ENCODE data around the gene UPF1. TPM values are rescaled to one million over a fixed set of nuclear protein-coding genes. Genes with fewer than 3 reads are reported as not detected.

The UPF1 gene
- total and polyA plus RNA-seq, 2 of the 13 experiments (the other 11 are each of a cell fraction or from before 2014, with no cell fraction given), result 16.9 to 41.8 TPM

- H3K9me3 ChIP-seq (ENCODE audit: low read length), result no peaks in the 10 kb centered on the region
- in situ Hi-C loops (cut with HindIII; ENCODE audit: extremely low pct_ligation_motif_present, low pct_unique_long_range_greater_than_20kb), result loop anchor here (5.0 kb wide), 1 partner anchor 52 kb away; no protein-coding TSS in a partner anchor
- no TSS peak for BruUV-seq (replicated peaks)
- peaks cover 95% of the 10 kb centered on the region for H3K4me1 ChIP-seq (ENCODE audit: insufficient read depth, low read length)
- H4K20me1 ChIP-seq (ENCODE audit: insufficient read depth, low read length), result peaks cover 64% of the 10 kb centered on the region
- H3K27ac ChIP-seq (ENCODE audit: extremely low read length, insufficient read depth, low read length), result peak overlapping the region; percentile 89
- peak overlapping the region; percentile 75 for H3K9ac ChIP-seq (ENCODE audit: insufficient read depth, low read depth, low read length)
- ATAC-seq (peak; percentile 91), FAIRE-seq (peak; percentile 91), DNase-seq (ENCODE audit: low spot score) (peak; percentile 87)
- H3K4me2 ChIP-seq (ENCODE audit: low read depth, low read length), result peak overlapping the region; percentile 94
- intact Hi-C loops (cut with micrococcal nuclease; ENCODE audit: unreplicated experiment), result no loop called here
- H3K79me2 ChIP-seq (ENCODE audit: insufficient read depth, low read length), result peaks cover 95% of the 10 kb centered on the region
- WGBS (ENCODE audit: low lambda C conversion rate), result 9% methylated on average over 14 of the region's 15 CpGs
- peaks cover 0 to 23% of the 10 kb centered on the region in 2 experiments; a peak in 3 of 5 replicates for H3K36me3 ChIP-seq (replicated peaks in 1 of 2; ENCODE audit: control insufficient read depth in 1 of 2, insufficient read depth in 2 of 2, low read length in 2 of 2)
- H2AFZ ChIP-seq (ENCODE audit: low read length), result no peak overlapping the region
- CTCF ChIA-PET (ENCODE audit: low intra/inter-chr PET ratio, low total read pairs), result no interaction called here
- POLR2A ChIA-PET, result interaction anchor here (0.7 to 2.8 kb wide), 12 partner anchors 8 to 319 kb away, joined by 3 to 23 read pairs (median 4); partner anchors contain the start of genes COPE, DDX49, ELL and REX1BD
- H3K27me3 ChIP-seq (ENCODE audit: control insufficient read depth in 1 of 2, insufficient read depth in 2 of 2, low read length in 2 of 2), result no peaks in the 10 kb centered on the region
- H3K4me3 ChIP-seq (replicated peaks in 1 of 3; ENCODE audit: insufficient read depth in 1 of 3, low read depth in 2 of 3, low read length in 3 of 3), result peak overlapping the region; percentile 24 to 72 (median 40); a peak in 5 of 6 replicates
- TF ChIP-seq SMAD9 (CRISPR knock-in tag; IDR thresholded peaks at IDR 0.05) (no peak), XRCC5 (optimal IDR thresholded peaks at IDR 0.05; ENCODE audit: low read length) (peak; percentile 84), ZBTB44 (CRISPR knock-in tag; IDR thresholded peaks at IDR 0.05) (no peak), ELF1 (CRISPR knock-in tag; IDR thresholded peaks at IDR 0.05) (peak; percentile 84), RCOR2 (CRISPR knock-in tag; IDR thresholded peaks at IDR 0.05) (peak; percentile 70; the same call in 1 of the 2 replicates), ZNF230 (CRISPR knock-in tag; IDR thresholded peaks at IDR 0.05) (no peak), KMT2B (CRISPR knock-in tag; IDR thresholded peaks at IDR 0.05) (peak; percentile 58; the same call in 1 of the 2 replicates), ZNF546 (CRISPR knock-in tag; conservative IDR thresholded peaks at IDR 0.05) (no peak), KDM5A (IDR thresholded peaks at IDR 0.05; ENCODE audit: borderline replicate concordance, low read length) (no peak), ZSCAN30 (CRISPR knock-in tag; IDR thresholded peaks at IDR 0.05) (no peak), ZFP36L1 (CRISPR knock-in tag; IDR thresholded peaks at IDR 0.05) (peak; percentile 88; the same call in 1 of the 2 replicates), GATAD2A (CRISPR knock-in tag; IDR thresholded peaks at IDR 0.05) (peak; percentile 93), YY1 (IDR thresholded peaks at IDR 0.05; ENCODE audit: insufficient read depth, insufficient replicate concordance, low read depth, low read length) (no peak), HDAC6 (IDR thresholded peaks at IDR 0.05; ENCODE audit: low read depth, low read length) (no peak), ZSCAN22 (CRISPR knock-in tag; IDR thresholded peaks at IDR 0.05) (no peak), ZIK1 (CRISPR knock-in tag; IDR thresholded peaks at IDR 0.05; ENCODE audit: borderline replicate concordance, low read depth) (no peak), PBX3 (CRISPR knock-in tag; IDR thresholded peaks at IDR 0.05; ENCODE audit: borderline replicate concordance) (no peak), KLF13 (CRISPR knock-in tag; IDR thresholded peaks at IDR 0.05) (no peak), ZNF639 (CRISPR knock-in tag; conservative IDR thresholded peaks at IDR 0.05) (0 out of 2 replicates have a peak, but pooled peaks have one; percentile 42), NR2F1 (CRISPR knock-in tag; IDR thresholded peaks at IDR 0.05) (peak; percentile 92 to 95), IRF2 (CRISPR knock-in tag; IDR thresholded peaks at IDR 0.05) (peak; percentile 89)
These were observed 7.9 kb downstream of the UPF1 start for GRCh38 chr19:18839465-18840287.

Data from HepG2 (cell line).